ENCODE results near the gene ANKRD44.

ANKRD44 gene

GRCh38 chr2:197229509-197230443 lies 80.8 kb downstream of the ANKRD44 start:
- no peak overlapping the region for H3K4me3 ChIP-seq (ENCODE audit: low read depth, low read length)
- TF ChIP-seq CTCF (IDR thresholded peaks at IDR 0.05; ENCODE audit: low read depth, low read length) = no peak
- in situ Hi-C loops (cut with HindIII; ENCODE audit: low sequenced_read_pairs) = no loop called here
- DNase-seq (ENCODE audit: low read depth, low spot score) = peak; percentile 65

- no peak overlapping the region for H3K4me3 ChIP-seq (ENCODE audit: low read depth, low read length)
- no peak for DNase-seq (ENCODE audit: low read depth, low spot score)
- no peak for TF ChIP-seq CTCF (IDR thresholded peaks at IDR 0.05; ENCODE audit: low read depth, low read length)
- in situ Hi-C loops (cut with HindIII; ENCODE audit: low sequenced_read_pairs) = no loop called here
Observed at GRCh38 chr2:197223451-197223850, 87.1 kb downstream of the ANKRD44 start.

- TF ChIP-seq CTCF (IDR thresholded peaks at IDR 0.05; ENCODE audit: low read depth, low read length) = no peak
- DNase-seq (ENCODE audit: low read depth, low spot score) = no peak
- in situ Hi-C loops (cut with HindIII; ENCODE audit: low sequenced_read_pairs) = no loop called here
- no peak overlapping the region for H3K4me3 ChIP-seq (ENCODE audit: low read depth, low read length)
Observed at GRCh38 chr2:197219636-197220035, 90.9 kb downstream of the ANKRD44 start.

- in situ Hi-C loops (cut with HindIII; ENCODE audit: low sequenced_read_pairs) = no loop called here
- no peak overlapping the region for H3K4me3 ChIP-seq (ENCODE audit: low read depth, low read length)
- no peak for TF ChIP-seq CTCF (IDR thresholded peaks at IDR 0.05; ENCODE audit: low read depth, low read length)
- DNase-seq (ENCODE audit: low read depth, low spot score) = no peak
Observed at GRCh38 chr2:197217541-197217940, 93.0 kb downstream of the ANKRD44 start.

GRCh38 chr2:197216361-197216979 lies 94.1 kb downstream of the ANKRD44 start:
- peak; percentile 14 for DNase-seq (ENCODE audit: low read depth, low spot score)
- in situ Hi-C loops (cut with HindIII; ENCODE audit: low sequenced_read_pairs) = no loop called here
- H3K4me3 ChIP-seq (ENCODE audit: low read depth, low read length) = no peak overlapping the region
- TF ChIP-seq CTCF (IDR thresholded peaks at IDR 0.05; ENCODE audit: low read depth, low read length) = no peak

GRCh38 chr2:197215748-197216360 lies 94.7 kb downstream of the ANKRD44 start:
- no peak overlapping the region for H3K4me3 ChIP-seq (ENCODE audit: low read depth, low read length)
- peak; percentile 24 for DNase-seq (ENCODE audit: low read depth, low spot score)
- TF ChIP-seq CTCF (IDR thresholded peaks at IDR 0.05; ENCODE audit: low read depth, low read length) = no peak
- in situ Hi-C loops (cut with HindIII; ENCODE audit: low sequenced_read_pairs) = no loop called here
